ENCODE measurements around the gene BECN2. TPM values are rescaled to one million over a fixed set of nuclear protein-coding genes. Genes with fewer than 3 reads are reported as not detected.
A peak's percentile ranks its signal among the peaks of the same experiment; 100 is the strongest.
"Not testable (repeated sequence)": the region's sequence is repeated elsewhere in the genome, so short reads cannot be mapped to it uniquely, and the experiment has no call there.

BECN2 gene
- total RNA-seq, 4 donors from 2014 or later = not detected

DNA sequence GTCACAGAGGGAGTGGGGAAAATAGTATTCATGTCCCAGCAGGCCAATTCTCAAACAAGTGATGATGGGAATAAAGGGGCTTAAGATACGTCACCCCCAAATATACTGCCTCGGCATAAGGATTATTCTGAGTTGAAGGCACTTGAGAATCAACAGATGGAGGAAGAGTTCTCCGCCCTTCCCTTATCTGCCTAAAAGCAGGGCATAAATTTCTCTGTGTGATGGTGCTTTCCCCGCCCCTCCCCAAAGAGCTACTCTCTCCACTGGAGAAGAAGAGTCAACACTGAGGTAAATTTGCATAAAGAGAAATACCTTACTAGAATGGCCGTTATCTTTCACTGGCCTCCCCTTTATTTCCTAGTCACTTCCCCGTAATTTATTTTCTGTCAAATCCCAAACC is 18.7 kb downstream of the BECN2 start:
- Histone ChIP-seq H3K9me3 (no peaks in the 10 kb centered on the region), H3K4me3 (no peak overlapping the region), H3K36me3 (no peaks in the 10 kb centered on the region), H3K27me3 (no peaks in the 10 kb centered on the region), H3K27ac (no peak overlapping the region), H3K4me1 (no peaks in the 10 kb centered on the region)
- no peak for DNase-seq
- intact Hi-C loops (cut with DNase I; ENCODE audit: low total_unique reads) (no loop called here), in situ Hi-C loops (cut with MboI; ENCODE audit: low pct_ligation_motif_present in 1 of 4, low pct_unique_long_range_greater_than_20kb in 1 of 4, low sequenced_read_pairs in 3 of 4) (loop anchor here in 2 of 4 donors (25.0 kb wide), 1 partner anchor 364 kb away; no protein-coding TSS in a partner anchor)
- TF ChIP-seq CTCF (IDR thresholded peaks at IDR 0.05) = no peak
- TF ChIP-seq POLR2AphosphoS5 (IDR thresholded peaks at IDR 0.05) = no peak
- no peak for TF ChIP-seq POLR2A (IDR thresholded peaks at IDR 0.05)
- WGBS, 2 donors (ENCODE audit: low coverage in 1 of 2) = 29 to 65% methylated on average over 1 to 6 of the region's 6 CpGs

GRCh38 chr1:241979071-241979470 is 21.5 kb downstream of the BECN2 start:
- Histone ChIP-seq H3K4me1 (no peaks in the 10 kb centered on the region), H3K36me3 (no peaks in the 10 kb centered on the region), H3K27ac (no peak overlapping the region), H3K4me3 (no peak overlapping the region), H3K9me3 (no peaks in the 10 kb centered on the region), H3K27me3 (no peaks in the 10 kb centered on the region)
- no peak for DNase-seq
- WGBS, 2 donors (ENCODE audit: low coverage in 1 of 2) = 92% methylated on average over 18 of the region's 18 CpGs; no CpG with 5 or more reads in 1 of the 2 donors
- intact Hi-C loops (cut with DNase I; ENCODE audit: low total_unique reads) = no loop called here
- no peak for TF ChIP-seq POLR2A (IDR thresholded peaks at IDR 0.05)
- no peak for TF ChIP-seq EP300 (IDR thresholded peaks at IDR 0.05; ENCODE audit: low read depth)
- TF ChIP-seq POLR2AphosphoS5 (IDR thresholded peaks at IDR 0.05) = no peak
- TF ChIP-seq CTCF (IDR thresholded peaks at IDR 0.05) = no peak
- in situ Hi-C loops (cut with MboI; ENCODE audit: low pct_ligation_motif_present in 1 of 4, low pct_unique_long_range_greater_than_20kb in 1 of 4, low sequenced_read_pairs in 3 of 4) = loop anchor here in 2 of 4 donors (25.0 kb wide), 1 partner anchor 367 kb away; no protein-coding TSS in a partner anchor

DNA sequence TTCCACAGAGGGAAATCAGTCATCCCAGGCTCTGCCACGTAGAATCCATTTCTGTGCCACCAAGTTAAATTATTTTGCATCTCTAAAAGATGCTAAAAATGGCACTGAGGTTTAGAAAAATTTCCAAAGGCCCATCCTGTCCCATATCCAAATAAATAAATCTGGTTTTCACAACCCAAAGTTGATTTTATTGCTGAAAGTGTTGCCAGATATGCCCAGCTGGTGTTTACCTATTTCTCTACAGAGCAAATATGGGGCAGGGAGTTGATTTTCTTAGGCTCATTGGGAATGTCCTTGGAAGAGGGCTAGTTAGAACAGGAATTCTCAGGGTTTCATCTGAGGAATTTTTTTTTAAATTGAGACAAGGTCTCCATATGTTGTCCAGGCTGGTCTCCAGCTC is 22.4 kb downstream of the BECN2 start:
- Histone ChIP-seq H3K27ac (no peak overlapping the region), H3K27me3 (no peaks in the 10 kb centered on the region), H3K4me1 (no peaks in the 10 kb centered on the region), H3K36me3 (no peaks in the 10 kb centered on the region), H3K9me3 (no peaks in the 10 kb centered on the region), H3K4me3 (no peak overlapping the region)
- WGBS, 2 donors (ENCODE audit: low coverage in 1 of 2) = 63 to 84% methylated on average over 1 of the region's 1 CpG
- TF ChIP-seq EP300 (IDR thresholded peaks at IDR 0.05; ENCODE audit: low read depth) (no peak), CTCF (IDR thresholded peaks at IDR 0.05) (no peak), POLR2A (IDR thresholded peaks at IDR 0.05) (no peak), POLR2AphosphoS5 (IDR thresholded peaks at IDR 0.05) (no peak)
- no peak for DNase-seq
- in situ Hi-C loops (cut with MboI; ENCODE audit: low pct_ligation_motif_present in 1 of 4, low pct_unique_long_range_greater_than_20kb in 1 of 4, low sequenced_read_pairs in 3 of 4) (loop anchor here in 2 of 4 donors (25.0 kb wide), 1 partner anchor 368 kb away; no protein-coding TSS in a partner anchor), intact Hi-C loops (cut with DNase I; ENCODE audit: low total_unique reads) (no loop called here)

- Histone ChIP-seq H3K4me3 (no peak overlapping the region), H3K27me3 (no peaks in the 10 kb centered on the region), H3K36me3 (no peaks in the 10 kb centered on the region), H3K9me3 (no peaks in the 10 kb centered on the region), H3K27ac (no peak overlapping the region), H3K4me1 (no peaks in the 10 kb centered on the region)
- intact Hi-C loops (cut with DNase I; ENCODE audit: low total_unique reads) (no loop called here), in situ Hi-C loops (cut with MboI; ENCODE audit: low pct_ligation_motif_present in 1 of 4, low pct_unique_long_range_greater_than_20kb in 1 of 4, low sequenced_read_pairs in 3 of 4) (loop anchor here in 2 of 4 donors (25.0 kb wide), 1 partner anchor 373 kb away; no protein-coding TSS in a partner anchor)
- TF ChIP-seq CTCF (IDR thresholded peaks at IDR 0.05) (peak; percentile 9 to 37 (median 17)), POLR2AphosphoS5 (IDR thresholded peaks at IDR 0.05) (no peak)
- peak; percentile 24 for DNase-seq
- 73 to 100% methylated on average over 2 to 10 of the region's 10 CpGs for WGBS, 2 donors (ENCODE audit: low coverage in 1 of 2)
These were observed 28.2 kb downstream of the BECN2 start for GRCh38 chr1:241985787-241986186.

DNA sequence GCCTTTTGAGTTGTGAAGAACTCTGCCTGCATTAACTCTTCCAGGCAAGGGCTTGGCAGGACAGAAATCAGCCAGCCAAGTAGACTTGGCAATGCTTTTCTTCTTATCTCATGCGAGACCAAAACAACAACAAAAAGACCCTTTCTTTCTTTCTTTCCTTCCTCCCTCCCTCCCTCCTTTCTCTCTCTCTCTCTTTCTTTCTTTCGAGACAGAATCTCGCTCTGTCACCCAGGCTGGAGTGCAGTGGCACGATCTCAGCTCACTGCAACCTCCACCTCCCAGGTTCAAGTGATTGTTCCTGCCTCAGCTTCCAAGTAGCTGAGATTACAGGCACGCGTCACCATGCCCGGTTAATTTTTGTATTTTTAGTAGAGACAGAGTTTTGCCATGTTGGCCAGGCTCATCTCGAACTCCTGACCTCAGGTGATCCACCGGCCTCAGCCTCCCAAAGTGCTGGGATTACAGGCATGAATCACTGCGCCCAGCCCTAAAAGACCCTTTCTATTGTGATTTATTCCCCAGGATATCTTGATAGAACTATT is 30.9 kb downstream of the BECN2 start:
- 76 to 78% methylated on average over 4 to 10 of the region's 10 CpGs for WGBS, 2 donors (ENCODE audit: low coverage in 1 of 2)
- not testable (repeated sequence) for DNase-seq
- in situ Hi-C loops (cut with MboI; ENCODE audit: low pct_ligation_motif_present in 1 of 4, low pct_unique_long_range_greater_than_20kb in 1 of 4, low sequenced_read_pairs in 3 of 4) = loop anchor here in 2 of 4 donors (25.0 kb wide), 1 partner anchor 376 kb away; no protein-coding TSS in a partner anchor

More for the DNA sequence above, 30.9 kb downstream of the BECN2 start:
- H3K36me3 ChIP-seq; H3K4me1 ChIP-seq; H3K27ac ChIP-seq; H3K9me3 ChIP-seq; intact Hi-C loops (cut with DNase I; ENCODE audit: low total_unique reads); H3K27me3 ChIP-seq; H3K4me3 ChIP-seq: not testable (repeated sequence)

All from transverse colon (tissue), 4 donors.